Epithelial cell of esophagus (primary cell): ENCODE results near the gene PARVB.

Experiments used
- DNase-seq: peaks from one replicate; pipeline ENCODE4 v3.0.0; 2010; ENCODE audit warnings: low read depth
- H3K4me3 ChIP-seq: 2 replicates; pipeline ENCODE4 v1.5.1; 2011; ENCODE audit warnings: mild to moderate bottlenecking, low read length, control low read depth
- CTCF ChIP-seq: IDR thresholded peaks from 2 replicates; pipeline ENCODE4 v1.5.1; 2011; ENCODE audit warnings: low read depth, mild to moderate bottlenecking, low read length, control low read depth, inconsistent platforms; ENCODE audit not compliant: insufficient read depth; ENCODE audit errors: missing control alignments

Gene PARVB

GRCh38 chr22:44136112-44136511 is 112.0 kb downstream of the PARVB start:
- no peak for DNase-seq
- TF ChIP-seq CTCF, result no peak
- H3K4me3 ChIP-seq, result no peak overlapping the region

- no peak for DNase-seq
- TF ChIP-seq CTCF, result no peak
- no peak overlapping the region for H3K4me3 ChIP-seq
Measured at GRCh38 chr22:44136786-44137185, 112.7 kb downstream of the PARVB start.

- H3K4me3 ChIP-seq, result no peak overlapping the region
- no peak for DNase-seq
- no peak for TF ChIP-seq CTCF
Measured at GRCh38 chr22:44137415-44137814, 113.3 kb downstream of the PARVB start.

GRCh38 chr22:44139773-44140172 is 115.7 kb downstream of the PARVB start:
- H3K4me3 ChIP-seq, result no peak overlapping the region
- TF ChIP-seq CTCF, result no peak
- DNase-seq, result no peak

- no peak overlapping the region for H3K4me3 ChIP-seq
- DNase-seq, result no peak
- no peak for TF ChIP-seq CTCF
Measured at GRCh38 chr22:44142421-44143104, 118.5 kb downstream of the PARVB start.

GRCh38 chr22:44143105-44143474 is 119.0 kb downstream of the PARVB start:
- no peak for TF ChIP-seq CTCF
- no peak for DNase-seq
- no peak overlapping the region for H3K4me3 ChIP-seq

- DNase-seq, result no peak
- no peak for TF ChIP-seq CTCF
- H3K4me3 ChIP-seq, result no peak overlapping the region
Measured at GRCh38 chr22:44143579-44143978, 119.5 kb downstream of the PARVB start.
